Measurements from ENCODE around the gene IFFO2.
A peak's percentile ranks its signal among the peaks of the same experiment; 100 is the strongest.

IFFO2 gene

GRCh38 chr1:18943162-18943561 is 13.3 kb downstream of the IFFO2 start:
- Histone ChIP-seq H3K9me3 (no peaks in the 10 kb centered on the region), H3K27me3 (ENCODE audit: low read depth) (no peaks in the 10 kb centered on the region), H3K4me1 (peaks cover 9% of the 10 kb centered on the region), H3K4me3 (no peak overlapping the region), H3K36me3 (replicated peaks) (no peaks in the 10 kb centered on the region)
- no peak for DNase-seq (ENCODE audit: low spot score in 2 of 2)
- in situ Hi-C loops (cut with MboI; ENCODE audit: low sequenced_read_pairs) = no loop called here

DNA sequence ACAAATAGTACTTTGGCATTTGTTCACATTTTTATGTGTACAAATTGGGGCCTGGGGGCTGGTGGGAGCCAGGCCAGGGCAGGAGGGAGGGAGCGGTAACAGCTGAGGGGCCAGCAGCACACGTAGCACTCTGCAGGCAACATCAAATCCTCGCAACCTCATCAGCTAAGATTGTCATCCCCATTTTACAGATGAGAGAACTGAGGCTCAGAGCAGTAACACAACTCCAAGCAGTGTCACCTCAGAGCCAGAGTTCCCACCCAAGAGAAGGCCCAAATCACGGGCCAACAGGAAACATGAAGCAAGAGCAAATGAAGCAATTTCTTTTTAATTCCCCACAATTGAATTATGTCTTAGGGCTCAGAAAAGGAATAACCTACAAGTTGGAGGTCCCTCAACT is 14.1 kb downstream of the IFFO2 start:
- DNase-seq (ENCODE audit: low spot score in 2 of 2) = no peak
- Histone ChIP-seq H3K4me3 (no peak overlapping the region), H3K27me3 (ENCODE audit: low read depth) (no peaks in the 10 kb centered on the region), H3K36me3 (replicated peaks) (no peaks in the 10 kb centered on the region), H3K9me3 (no peaks in the 10 kb centered on the region), H3K4me1 (peaks cover 9% of the 10 kb centered on the region)
- in situ Hi-C loops (cut with MboI; ENCODE audit: low sequenced_read_pairs) = no loop called here

DNA sequence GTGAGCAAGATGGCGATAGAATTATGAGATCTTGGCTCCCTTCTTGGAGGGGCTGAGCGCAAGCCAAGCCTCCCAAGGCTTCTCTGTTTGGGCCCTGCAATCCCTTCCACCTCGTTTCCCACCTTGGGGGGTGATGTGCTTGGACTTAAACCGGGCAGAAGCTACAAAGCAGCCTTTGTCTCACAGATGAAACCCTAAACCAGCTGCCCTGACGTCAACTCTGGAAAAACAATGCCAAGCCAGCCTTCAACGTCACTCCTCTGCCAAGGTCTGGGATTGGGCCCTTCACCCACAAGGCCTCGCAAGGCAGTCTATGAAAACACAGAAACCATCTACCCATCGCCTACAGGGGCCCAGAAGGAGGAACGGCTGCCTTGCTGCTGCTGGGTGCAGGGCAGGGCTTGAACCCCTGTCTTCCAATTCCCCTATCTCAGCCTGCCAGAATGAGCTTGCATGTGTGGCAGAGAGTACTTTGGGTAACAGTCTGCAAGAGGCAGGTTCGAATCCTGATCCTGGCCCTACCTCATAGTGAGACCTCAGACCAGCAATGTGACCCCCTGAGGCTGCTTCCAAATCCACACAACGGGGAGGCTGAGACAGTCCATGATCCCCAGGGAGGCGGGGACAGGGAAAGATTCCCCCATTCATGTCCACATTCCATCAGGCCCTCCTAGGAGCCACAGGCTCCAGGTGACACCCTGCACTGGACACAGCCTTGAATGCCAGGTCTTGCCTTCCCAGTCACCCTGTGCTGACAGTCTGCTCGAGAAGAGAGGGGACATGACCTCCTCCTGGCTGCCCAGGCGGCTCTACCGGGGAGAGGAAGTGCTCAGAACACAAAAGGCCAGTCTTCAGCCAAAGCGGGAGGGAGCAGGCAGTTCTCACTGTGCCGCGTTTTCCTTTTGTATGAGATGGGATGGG is 15.0 kb downstream of the IFFO2 start:
- H3K4me3 ChIP-seq = no peak overlapping the region
- DNase-seq (ENCODE audit: low spot score in 2 of 2) = peak in 1 of 2 experiments; percentile 39
- no peaks in the 10 kb centered on the region for H3K36me3 ChIP-seq (replicated peaks)
- H3K9me3 ChIP-seq = no peaks in the 10 kb centered on the region
- no peaks in the 10 kb centered on the region for H3K27me3 ChIP-seq (ENCODE audit: low read depth)
- H3K4me1 ChIP-seq = peaks cover 9% of the 10 kb centered on the region
- in situ Hi-C loops (cut with MboI; ENCODE audit: low sequenced_read_pairs) = no loop called here

- Histone ChIP-seq H3K4me3 (no peak overlapping the region), H3K36me3 (replicated peaks) (no peaks in the 10 kb centered on the region), H3K4me1 (peaks cover 9% of the 10 kb centered on the region), H3K9me3 (no peaks in the 10 kb centered on the region), H3K27me3 (ENCODE audit: low read depth) (no peaks in the 10 kb centered on the region)
- in situ Hi-C loops (cut with MboI; ENCODE audit: low sequenced_read_pairs) = no loop called here
- DNase-seq (ENCODE audit: low spot score in 2 of 2) = no peak
Measured at GRCh38 chr1:18940303-18941020, 16.0 kb downstream of the IFFO2 start.

GRCh38 chr1:18939398-18940302 is 16.8 kb downstream of the IFFO2 start:
- in situ Hi-C loops (cut with MboI; ENCODE audit: low sequenced_read_pairs) = no loop called here
- Histone ChIP-seq H3K36me3 (replicated peaks) (no peaks in the 10 kb centered on the region), H3K9me3 (no peaks in the 10 kb centered on the region), H3K4me1 (peaks cover 9% of the 10 kb centered on the region), H3K4me3 (no peak overlapping the region), H3K27me3 (ENCODE audit: low read depth) (no peaks in the 10 kb centered on the region)
- no peak for DNase-seq (ENCODE audit: low spot score in 2 of 2)

GRCh38 chr1:18938707-18939070 is 17.8 kb downstream of the IFFO2 start:
- Histone ChIP-seq H3K36me3 (replicated peaks) (no peaks in the 10 kb centered on the region), H3K4me1 (peaks cover 9% of the 10 kb centered on the region), H3K27me3 (ENCODE audit: low read depth) (no peaks in the 10 kb centered on the region), H3K9me3 (no peaks in the 10 kb centered on the region), H3K4me3 (no peak overlapping the region)
- DNase-seq (ENCODE audit: low spot score in 2 of 2) = no peak
- in situ Hi-C loops (cut with MboI; ENCODE audit: low sequenced_read_pairs) = no loop called here

- H3K4me3 ChIP-seq = no peak overlapping the region
- H3K27me3 ChIP-seq (ENCODE audit: low read depth) = no peaks in the 10 kb centered on the region
- no peak for DNase-seq (ENCODE audit: low spot score in 2 of 2)
- peaks cover 9% of the 10 kb centered on the region for H3K4me1 ChIP-seq
- H3K9me3 ChIP-seq = no peaks in the 10 kb centered on the region
- in situ Hi-C loops (cut with MboI; ENCODE audit: low sequenced_read_pairs) = no loop called here
- no peaks in the 10 kb centered on the region for H3K36me3 ChIP-seq (replicated peaks)
Measured at GRCh38 chr1:18938008-18938706, 18.3 kb downstream of the IFFO2 start.

DNA sequence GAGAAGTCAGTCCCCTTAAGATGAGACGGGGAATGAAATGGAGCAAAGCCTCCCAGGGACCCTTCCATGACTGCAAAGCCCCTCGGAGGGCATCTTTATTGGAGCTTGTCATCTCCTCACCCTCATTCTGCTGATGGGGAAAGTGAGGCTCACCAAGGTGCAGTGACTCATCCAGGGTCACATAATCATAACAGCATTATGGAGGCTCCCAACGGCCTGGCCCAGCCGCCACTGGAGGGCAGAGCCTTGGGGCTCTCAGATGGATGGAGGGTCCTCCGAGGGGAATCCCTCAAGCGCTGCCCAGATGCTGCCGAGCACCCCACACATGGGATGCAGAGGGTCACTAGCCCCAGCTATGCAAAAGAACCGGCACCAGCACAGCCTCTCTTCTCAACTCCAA is 18.9 kb downstream of the IFFO2 start:
- DNase-seq (ENCODE audit: low spot score in 2 of 2) = no peak
- peaks cover 9% of the 10 kb centered on the region for H3K4me1 ChIP-seq
- no peaks in the 10 kb centered on the region for H3K9me3 ChIP-seq
- H3K27me3 ChIP-seq (ENCODE audit: low read depth) = no peaks in the 10 kb centered on the region
- in situ Hi-C loops (cut with MboI; ENCODE audit: low sequenced_read_pairs) = no loop called here
- no peaks in the 10 kb centered on the region for H3K36me3 ChIP-seq (replicated peaks)
- H3K4me3 ChIP-seq = no peak overlapping the region

GRCh38 chr1:18936814-18937481 is 19.5 kb downstream of the IFFO2 start:
- Histone ChIP-seq H3K4me1 (peaks cover 9% of the 10 kb centered on the region), H3K9me3 (no peaks in the 10 kb centered on the region), H3K36me3 (replicated peaks) (no peaks in the 10 kb centered on the region), H3K27me3 (ENCODE audit: low read depth) (no peaks in the 10 kb centered on the region), H3K4me3 (no peak overlapping the region)
- no peak for DNase-seq (ENCODE audit: low spot score in 2 of 2)
- in situ Hi-C loops (cut with MboI; ENCODE audit: low sequenced_read_pairs) = no loop called here

- no peak for DNase-seq (ENCODE audit: low spot score in 2 of 2)
- in situ Hi-C loops (cut with MboI; ENCODE audit: low sequenced_read_pairs) = no loop called here
- H3K4me1 ChIP-seq = peaks cover 7% of the 10 kb centered on the region
Measured at GRCh38 chr1:18936471-18936813, 20.0 kb downstream of the IFFO2 start.

GRCh38 chr1:18934205-18935000 is 22.1 kb downstream of the IFFO2 start:
- H3K36me3 ChIP-seq (replicated peaks) = no peaks in the 10 kb centered on the region
- no peaks in the 10 kb centered on the region for H3K27me3 ChIP-seq (ENCODE audit: low read depth)
- no peak overlapping the region for H3K4me3 ChIP-seq
- no peaks in the 10 kb centered on the region for H3K9me3 ChIP-seq
- no peaks in the 10 kb centered on the region for H3K4me1 ChIP-seq
- DNase-seq (ENCODE audit: low spot score in 2 of 2) = no peak
- in situ Hi-C loops (cut with MboI; ENCODE audit: low sequenced_read_pairs) = no loop called here

More at GRCh38 chr1:18936471-18936813, 20.0 kb downstream of the IFFO2 start:
- Histone ChIP-seq H3K4me3 (no peak overlapping the region), H3K9me3 (no peaks in the 10 kb centered on the region), H3K27me3 (ENCODE audit: low read depth) (no peaks in the 10 kb centered on the region), H3K36me3 (replicated peaks) (no peaks in the 10 kb centered on the region)

DNA sequence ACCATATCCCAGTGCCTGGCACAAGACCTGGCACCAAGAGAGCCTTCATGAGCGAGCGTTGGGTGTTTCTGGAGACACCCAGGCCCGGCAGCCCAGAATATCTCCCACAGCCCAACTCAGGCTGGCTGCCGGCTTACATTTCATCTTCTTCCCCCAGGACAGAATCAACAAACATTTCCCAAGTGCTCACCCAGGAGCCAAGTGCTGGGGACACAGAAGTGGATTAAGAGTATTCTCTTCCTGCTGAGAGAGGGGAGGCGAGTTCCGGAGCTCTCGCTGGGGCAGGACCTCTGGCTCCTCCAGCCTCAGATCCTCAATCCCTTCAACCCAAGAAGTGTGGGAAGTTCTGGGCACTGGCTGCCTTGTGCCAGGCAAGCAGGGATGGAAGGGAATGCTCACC is 23.6 kb downstream of the IFFO2 start:
- no peaks in the 10 kb centered on the region for H3K27me3 ChIP-seq (ENCODE audit: low read depth)
- in situ Hi-C loops (cut with MboI; ENCODE audit: low sequenced_read_pairs) = no loop called here
- no peaks in the 10 kb centered on the region for H3K4me1 ChIP-seq

More for the DNA sequence above, 23.6 kb downstream of the IFFO2 start:
- no peak overlapping the region for H3K4me3 ChIP-seq
- H3K36me3 ChIP-seq (replicated peaks) = no peaks in the 10 kb centered on the region
- H3K9me3 ChIP-seq = no peaks in the 10 kb centered on the region
- no peak for DNase-seq (ENCODE audit: low spot score in 2 of 2)

Measured in HAP-1 (cell line).